ENCODE data around the gene GDF2.

- TF ChIP-seq, protein P1, sequence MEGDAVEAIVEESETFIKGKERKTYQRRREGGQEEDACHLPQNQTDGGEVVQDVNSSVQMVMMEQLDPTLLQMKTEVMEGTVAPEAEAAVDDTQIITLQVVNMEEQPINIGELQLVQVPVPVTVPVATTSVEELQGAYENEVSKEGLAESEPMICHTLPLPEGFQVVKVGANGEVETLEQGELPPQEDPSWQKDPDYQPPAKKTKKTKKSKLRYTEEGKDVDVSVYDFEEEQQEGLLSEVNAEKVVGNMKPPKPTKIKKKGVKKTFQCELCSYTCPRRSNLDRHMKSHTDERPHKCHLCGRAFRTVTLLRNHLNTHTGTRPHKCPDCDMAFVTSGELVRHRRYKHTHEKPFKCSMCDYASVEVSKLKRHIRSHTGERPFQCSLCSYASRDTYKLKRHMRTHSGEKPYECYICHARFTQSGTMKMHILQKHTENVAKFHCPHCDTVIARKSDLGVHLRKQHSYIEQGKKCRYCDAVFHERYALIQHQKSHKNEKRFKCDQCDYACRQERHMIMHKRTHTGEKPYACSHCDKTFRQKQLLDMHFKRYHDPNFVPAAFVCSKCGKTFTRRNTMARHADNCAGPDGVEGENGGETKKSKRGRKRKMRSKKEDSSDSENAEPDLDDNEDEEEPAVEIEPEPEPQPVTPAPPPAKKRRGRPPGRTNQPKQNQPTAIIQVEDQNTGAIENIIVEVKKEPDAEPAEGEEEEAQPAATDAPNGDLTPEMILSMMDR (IDR thresholded peaks at IDR 0.05) = no peak
- TF ChIP-seq POLR2A (IDR thresholded peaks at IDR 0.05) = no peak
These were observed 6.8 kb upstream of the GDF2 start for GRCh38 chr10:47315421-47315820.

All from uterus (tissue), 2 donors.